Ovary (tissue), 3 donors: ENCODE results near the gene TPRA1.

Source experiments
- CTCF ChIP-seq, 3 donors: fragments of 450-650 bp in 2 of 3; fragments of 200-600 bp in 1 of 3; IDR thresholded peaks; one replicate each; pipeline versions ENCODE4 v1.5.1 to v1.8.0; 2016 to 2022; ENCODE audit warnings: antibody characterized with exemption in 3 of 3, mild to moderate bottlenecking in 1 of 3
- EP300 ChIP-seq: sonication (generic); formaldehyde crosslinking; IDR thresholded peaks from one replicate; pipeline ENCODE4 v1.6.1; 2017; ENCODE audit warnings: antibody characterized with exemption
- donor health status: DM: no; HTN: no; CAD: no.

GRCh38 chr3:127570520-127570919, 20.0 kb downstream of the TPRA1 start:
- TF ChIP-seq EP300 (no peak), CTCF (IDR thresholded peaks at IDR 0.05) (no peak)
